Measurements from ENCODE around the gene FAM163B. TPM values are rescaled to one million over a fixed set of nuclear protein-coding genes. Genes with fewer than 3 reads are reported as not detected.

The FAM163B gene
- total and polyA plus RNA-seq, 2 donors from 2014 or later: 0.54 TPM; not detected in 1

DNA sequence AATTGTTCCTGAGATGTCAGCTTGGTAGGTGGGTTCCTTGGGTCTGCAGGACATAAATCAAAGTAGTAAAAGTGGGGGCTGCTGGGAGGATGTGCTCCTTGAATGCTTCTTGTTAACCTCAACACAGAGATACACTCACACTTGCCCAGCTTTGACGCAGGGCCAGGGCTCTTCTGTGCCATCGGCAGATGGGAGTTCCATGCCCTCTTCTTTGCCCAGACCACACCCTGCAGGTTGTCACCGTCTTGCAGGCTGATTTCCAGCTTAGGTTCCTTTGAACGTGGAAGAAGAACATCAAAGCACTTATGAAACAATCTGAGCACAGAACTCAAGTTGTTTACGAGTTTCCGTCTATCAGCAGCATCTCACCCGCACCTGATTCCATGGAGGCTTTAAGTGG lies 38.0 kb upstream of the FAM163B start:
- no peak overlapping the region for H3K27ac ChIP-seq (ENCODE audit: low read depth in 2 of 2, low read length in 2 of 2)
- intact Hi-C loops (cut with DNase I): no loop called here
- H3K36me3 ChIP-seq (ENCODE audit: control insufficient read depth in 2 of 3, insufficient read depth in 3 of 3, low read length in 3 of 3): no peaks in the 10 kb centered on the region
- no peak overlapping the region for H3K4me3 ChIP-seq (ENCODE audit: low read length in 3 of 3)
- no peak for FAIRE-seq
- no peak overlapping the region for H3K9ac ChIP-seq (ENCODE audit: low read length in 3 of 3)
- DNase-seq: peak in 1 of 5 donors; percentile 10
- no peaks in the 10 kb centered on the region for H3K9me3 ChIP-seq (ENCODE audit: control insufficient read depth in 2 of 3, insufficient read depth in 1 of 3, low read length in 3 of 3)
- H3K4me1 ChIP-seq (ENCODE audit: control insufficient read depth in 2 of 3, insufficient read depth in 2 of 3, low read depth in 1 of 3, low read length in 3 of 3): no peaks in the 10 kb centered on the region
- no peaks in the 10 kb centered on the region for H3K27me3 ChIP-seq (ENCODE audit: control insufficient read depth, insufficient read depth, low read length)
- TF ChIP-seq, protein P1, sequence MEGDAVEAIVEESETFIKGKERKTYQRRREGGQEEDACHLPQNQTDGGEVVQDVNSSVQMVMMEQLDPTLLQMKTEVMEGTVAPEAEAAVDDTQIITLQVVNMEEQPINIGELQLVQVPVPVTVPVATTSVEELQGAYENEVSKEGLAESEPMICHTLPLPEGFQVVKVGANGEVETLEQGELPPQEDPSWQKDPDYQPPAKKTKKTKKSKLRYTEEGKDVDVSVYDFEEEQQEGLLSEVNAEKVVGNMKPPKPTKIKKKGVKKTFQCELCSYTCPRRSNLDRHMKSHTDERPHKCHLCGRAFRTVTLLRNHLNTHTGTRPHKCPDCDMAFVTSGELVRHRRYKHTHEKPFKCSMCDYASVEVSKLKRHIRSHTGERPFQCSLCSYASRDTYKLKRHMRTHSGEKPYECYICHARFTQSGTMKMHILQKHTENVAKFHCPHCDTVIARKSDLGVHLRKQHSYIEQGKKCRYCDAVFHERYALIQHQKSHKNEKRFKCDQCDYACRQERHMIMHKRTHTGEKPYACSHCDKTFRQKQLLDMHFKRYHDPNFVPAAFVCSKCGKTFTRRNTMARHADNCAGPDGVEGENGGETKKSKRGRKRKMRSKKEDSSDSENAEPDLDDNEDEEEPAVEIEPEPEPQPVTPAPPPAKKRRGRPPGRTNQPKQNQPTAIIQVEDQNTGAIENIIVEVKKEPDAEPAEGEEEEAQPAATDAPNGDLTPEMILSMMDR (IDR thresholded peaks at IDR 0.05; ENCODE audit: borderline replicate concordance, extremely low read depth, insufficient read depth): no peak

DNA sequence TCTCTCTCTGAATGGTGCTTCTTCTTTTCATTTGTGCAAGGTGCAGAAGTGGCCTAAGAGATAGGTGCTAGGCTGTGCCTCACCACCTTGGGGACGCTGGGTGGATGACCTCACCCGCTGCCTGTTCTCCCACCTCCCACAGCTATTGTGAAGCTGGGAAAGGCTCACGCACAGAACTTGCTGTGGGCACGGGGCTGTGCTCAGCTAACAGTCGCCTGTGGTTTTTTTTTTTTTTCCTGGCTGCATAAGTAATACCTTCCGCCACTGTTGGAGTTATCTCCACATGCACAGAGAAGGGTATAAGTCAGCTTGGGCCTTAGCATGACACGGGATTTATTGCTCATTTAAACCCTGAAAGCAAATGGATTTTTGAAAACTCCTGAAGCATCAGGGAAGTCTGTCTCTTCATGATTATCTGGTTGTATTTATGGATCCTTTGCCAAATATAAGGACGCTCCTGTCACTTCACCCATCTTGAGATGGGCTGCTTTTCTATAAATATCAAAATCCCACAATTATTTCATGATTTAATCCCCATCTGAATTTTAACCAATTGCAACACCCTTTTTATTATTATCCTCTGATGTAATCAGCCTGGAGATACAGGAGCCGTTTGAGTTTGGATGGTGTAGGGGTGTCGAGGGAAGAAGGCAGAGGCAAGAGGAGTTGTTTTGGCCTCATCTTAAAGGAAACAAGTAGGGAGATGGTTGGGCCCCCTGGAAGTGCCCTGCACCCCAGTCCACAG lies 36.0 kb upstream of the FAM163B start:
- no peaks in the 10 kb centered on the region for H3K36me3 ChIP-seq (ENCODE audit: control insufficient read depth in 2 of 3, insufficient read depth in 3 of 3, low read length in 3 of 3)
- no peaks in the 10 kb centered on the region for H3K27me3 ChIP-seq (ENCODE audit: control insufficient read depth, insufficient read depth, low read length)
- no peaks in the 10 kb centered on the region for H3K9me3 ChIP-seq (ENCODE audit: control insufficient read depth in 2 of 3, insufficient read depth in 1 of 3, low read length in 3 of 3)
- H3K4me1 ChIP-seq (ENCODE audit: control insufficient read depth in 2 of 3, insufficient read depth in 2 of 3, low read depth in 1 of 3, low read length in 3 of 3): no peaks in the 10 kb centered on the region
- no peak for FAIRE-seq
- no peak overlapping the region for H3K9ac ChIP-seq (ENCODE audit: low read length in 3 of 3)
- no peak overlapping the region for H3K27ac ChIP-seq (ENCODE audit: low read depth in 2 of 2, low read length in 2 of 2)
- no peak overlapping the region for H3K4me3 ChIP-seq (ENCODE audit: low read length in 3 of 3)
- TF ChIP-seq, protein P1 (IDR thresholded peaks at IDR 0.05; ENCODE audit: borderline replicate concordance, extremely low read depth, insufficient read depth): no peak
- DNase-seq: peak in 1 of 5 donors; percentile 13
- intact Hi-C loops (cut with DNase I): no loop called here

DNA sequence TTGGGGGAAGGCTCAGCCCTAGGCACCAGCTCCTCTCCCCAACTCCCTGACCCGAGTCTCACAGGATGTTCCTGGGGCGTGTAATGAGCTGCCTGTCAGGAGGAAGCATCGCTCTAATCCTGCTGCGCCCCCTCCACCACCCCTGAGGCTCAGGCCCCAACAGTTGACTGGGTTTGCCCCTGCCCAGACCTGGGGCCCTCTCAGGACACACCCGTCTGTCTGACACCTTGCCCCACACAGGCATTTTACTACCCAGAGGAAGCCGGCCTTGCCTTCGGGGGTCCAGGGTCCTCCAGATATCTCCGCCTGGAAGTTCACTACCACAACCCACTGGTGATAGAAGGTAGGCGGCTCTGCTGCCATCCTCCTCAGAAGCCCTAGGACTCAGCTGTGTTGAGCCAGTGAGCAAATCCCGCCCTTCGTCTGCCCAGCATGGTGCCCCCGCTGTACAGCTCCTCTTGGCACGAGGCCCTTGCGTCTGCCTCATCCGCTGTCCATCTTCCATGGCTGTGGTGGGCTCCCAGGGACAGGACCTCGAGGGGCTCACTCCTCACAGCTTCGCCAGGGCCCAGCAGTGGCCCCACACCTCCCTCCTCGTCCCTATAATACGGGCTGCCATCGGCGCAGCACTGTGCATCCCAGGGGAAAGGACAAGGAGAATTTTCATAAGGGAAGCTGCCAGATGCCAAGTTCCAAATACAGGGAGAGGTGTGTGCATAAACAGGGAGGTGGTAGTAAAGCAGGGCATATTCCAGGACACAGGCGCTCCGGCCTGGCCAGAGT lies 35.0 kb upstream of the FAM163B start:
- no peak overlapping the region for H3K4me3 ChIP-seq (ENCODE audit: low read length in 3 of 3)
- intact Hi-C loops (cut with DNase I): no loop called here
- H3K27me3 ChIP-seq (ENCODE audit: control insufficient read depth, insufficient read depth, low read length): no peaks in the 10 kb centered on the region
- no peak for FAIRE-seq
- no peak overlapping the region for H3K27ac ChIP-seq (ENCODE audit: low read depth in 2 of 2, low read length in 2 of 2)
- no peaks in the 10 kb centered on the region for H3K9me3 ChIP-seq (ENCODE audit: control insufficient read depth in 2 of 3, insufficient read depth in 1 of 3, low read length in 3 of 3)
- no peaks in the 10 kb centered on the region for H3K4me1 ChIP-seq (ENCODE audit: control insufficient read depth in 2 of 3, insufficient read depth in 2 of 3, low read depth in 1 of 3, low read length in 3 of 3)
- no peak overlapping the region for H3K9ac ChIP-seq (ENCODE audit: low read length in 3 of 3)
- no peaks in the 10 kb centered on the region for H3K36me3 ChIP-seq (ENCODE audit: control insufficient read depth in 2 of 3, insufficient read depth in 3 of 3, low read length in 3 of 3)
- TF ChIP-seq, protein P1 (IDR thresholded peaks at IDR 0.05; ENCODE audit: borderline replicate concordance, extremely low read depth, insufficient read depth): no peak
- DNase-seq: peak in 2 of 5 donors; percentile 22 to 58

Data from kidney (tissue), 14 donors.